Measurements from ENCODE around the gene DRP2.

GRCh38 chrX:101276238-101276637 is 56.7 kb downstream of the DRP2 start:
- no peak for TF ChIP-seq POLR2A (IDR thresholded peaks at IDR 0.05; ENCODE audit: low read length)
- TF ChIP-seq GATA1 (IDR thresholded peaks at IDR 0.05; ENCODE audit: low read depth, low read length) = no peak
